ENCODE results near the gene B3GALNT2. TPM values are rescaled to one million over a fixed set of nuclear protein-coding genes. Genes with fewer than 3 reads are reported as not detected.

The B3GALNT2 gene
- total and polyA plus RNA-seq, 2 of the 4 experiments (the other 2 are of a cell fraction): 11.0 to 32.8 TPM

GRCh38 chr1:235426680-235427079 is 77.6 kb downstream of the B3GALNT2 start:
- in situ Hi-C loops (cut with MboI; ENCODE audit: low sequenced_read_pairs) (no loop called here), intact Hi-C loops (cut with micrococcal nuclease) (no loop called here), dilution Hi-C loops (cut with HindIII; ENCODE audit: low sequenced_read_pairs, unreplicated experiment) (no loop called here)
- H3K18ac ChIP-seq (ENCODE audit: low read depth, low read length): no peak overlapping the region
- no peak overlapping the region for H3K4ac ChIP-seq (ENCODE audit: low read depth, low read length)
- no peaks in the 10 kb centered on the region for H3K9me3 ChIP-seq (ENCODE audit: control insufficient read depth, insufficient read depth, low read length)
- H4K91ac ChIP-seq (ENCODE audit: insufficient read depth, low read depth, low read length): no peak overlapping the region
- no peak overlapping the region for H3K56ac ChIP-seq (ENCODE audit: extremely low read depth, insufficient read depth, low read length)
- H3K4me3 ChIP-seq (ENCODE audit: insufficient read depth, low read depth, low read length): no peak overlapping the region
- WGBS, 2 experiments (ENCODE audit: extremely low coverage in 2 of 2, insufficient read length in 1 of 2): 100% methylated on average over 7 of the region's 13 CpGs; no CpG with 5 or more reads in 1 of the 2 experiments
- H2BK120ac ChIP-seq (ENCODE audit: low read depth, low read length): no peak overlapping the region
- no peak overlapping the region for H3K27ac ChIP-seq (ENCODE audit: insufficient read depth, low read length)
- BruUV-seq (replicated peaks): no TSS peak
- no peak overlapping the region for H2BK5ac ChIP-seq (ENCODE audit: low read depth, low read length, poor library complexity, severe bottlenecking)
- no peak for TF ChIP-seq BHLHE40 (IDR thresholded peaks at IDR 0.05; ENCODE audit: low read depth, low read length)
- TF ChIP-seq ELK1 (IDR thresholded peaks at IDR 0.05; ENCODE audit: borderline replicate concordance, low read depth, low read length): no peak
- no peak for TF ChIP-seq FOS (IDR thresholded peaks at IDR 0.05; ENCODE audit: low read depth, low read length)
- TF ChIP-seq CEBPB (IDR thresholded peaks at IDR 0.05; ENCODE audit: low read depth, low read length): no peak
- no peak for TF ChIP-seq CHD1 (IDR thresholded peaks at IDR 0.05; ENCODE audit: low read depth, low read length)
- no peak for TF ChIP-seq MAFK (IDR thresholded peaks at IDR 0.05; ENCODE audit: low read depth, low read length)
- TF ChIP-seq POLR2A (IDR thresholded peaks at IDR 0.05; ENCODE audit: low read depth, low read length): no peak
- no peak for TF ChIP-seq CTCF (conservative IDR thresholded peaks at IDR 0.05; ENCODE audit: low read depth, low read length)
- no peak overlapping the region for H4K8ac ChIP-seq (ENCODE audit: low read depth in 2 of 2, low read length in 2 of 2)
- CTCF ChIA-PET: interaction anchor here (0.6 kb wide), 1 partner anchor 12 kb away, joined by 3 read pairs; no protein-coding TSS in a partner anchor
- no peak overlapping the region for H2BK20ac ChIP-seq (ENCODE audit: low read depth, low read length)
- H3K4me2 ChIP-seq (ENCODE audit: low read depth, low read length): no peak overlapping the region
- no peak overlapping the region for H2AK9ac ChIP-seq (replicated peaks; ENCODE audit: low read depth, low read length, poor library complexity)
- no peak overlapping the region for H2AFZ ChIP-seq (replicated peaks; ENCODE audit: low read length, poor library complexity)
- no peak overlapping the region for H3K23ac ChIP-seq (ENCODE audit: low read depth, low read length)
- no peak for ATAC-seq (ENCODE audit: low read depth)
- no peaks in the 10 kb centered on the region; the same call in 1 of the 2 replicates for H3K36me3 ChIP-seq (ENCODE audit: control insufficient read depth, insufficient read depth, low read length)
- no peak overlapping the region for H4K5ac ChIP-seq (ENCODE audit: low read depth, low read length)
- no peak overlapping the region for H2AK5ac ChIP-seq (ENCODE audit: low read depth, low read length)
- peaks cover 10% of the 10 kb centered on the region; the same call in 1 of the 2 replicates for H3K9me1 ChIP-seq (ENCODE audit: insufficient read depth, low read length)
- H3K9ac ChIP-seq (ENCODE audit: low read depth, low read length): no peak overlapping the region
- H3K4me1 ChIP-seq (ENCODE audit: control insufficient read depth, insufficient read depth, low read length): no peaks in the 10 kb centered on the region
- H3K27me3 ChIP-seq (ENCODE audit: control insufficient read depth, insufficient read depth, low read length): no peaks in the 10 kb centered on the region
- peaks cover 8% of the 10 kb centered on the region; the same call in 1 of the 2 replicates for H4K20me1 ChIP-seq (ENCODE audit: insufficient read depth, low read length)
- no peak overlapping the region for H2BK15ac ChIP-seq (ENCODE audit: low read depth, low read length)
- peaks cover 0 to 53% of the 10 kb centered on the region in 2 experiments; a peak in 3 of 4 replicates for H3K79me1 ChIP-seq (ENCODE audit: low read depth in 1 of 2, low read length in 2 of 2)
- DNase-seq: no peak
- POLR2A ChIA-PET (ENCODE audit: unreplicated experiment): no interaction called here
- no peak overlapping the region for H3K14ac ChIP-seq (replicated peaks; ENCODE audit: low read depth, low read length)

Measured in IMR-90 (cell line).